HUES48 (cell line): ENCODE measurements around the gene TMA7B.

Experiments
- H3K27ac ChIP-seq: one replicate; pipeline ENCODE4 v1.7.0; 2013; ENCODE audit warnings: low read depth, low read length, inconsistent platforms
- H3K27me3 ChIP-seq: 2 replicates; pipeline ENCODE4 v1.6.1; 2013; ENCODE audit warnings: mild to moderate bottlenecking, low read length; ENCODE audit not compliant: control insufficient read depth, insufficient read depth
- H3K36me3 ChIP-seq: 2 replicates; pipeline ENCODE4 v1.6.1; 2013; ENCODE audit warnings: low read length; ENCODE audit not compliant: control insufficient read depth, insufficient read depth
- H3K4me1 ChIP-seq: 2 replicates; pipeline ENCODE4 v1.6.1; 2013; ENCODE audit warnings: mild to moderate bottlenecking, low read length; ENCODE audit not compliant: control insufficient read depth, insufficient read depth
- H3K4me3 ChIP-seq: 2 replicates; pipeline ENCODE4 v1.5.1; 2013; ENCODE audit warnings: mild to moderate bottlenecking, low read depth, low read length
- H3K9ac ChIP-seq: 2 replicates; pipeline ENCODE4 v1.6.1; 2013; ENCODE audit warnings: mild to moderate bottlenecking, low read depth, low read length, moderate library complexity
- H3K9me3 ChIP-seq: 2 replicates; pipeline ENCODE4 v1.6.1; 2013; ENCODE audit warnings: low read length; ENCODE audit not compliant: control insufficient read depth, insufficient read depth

TMA7B gene

DNA sequence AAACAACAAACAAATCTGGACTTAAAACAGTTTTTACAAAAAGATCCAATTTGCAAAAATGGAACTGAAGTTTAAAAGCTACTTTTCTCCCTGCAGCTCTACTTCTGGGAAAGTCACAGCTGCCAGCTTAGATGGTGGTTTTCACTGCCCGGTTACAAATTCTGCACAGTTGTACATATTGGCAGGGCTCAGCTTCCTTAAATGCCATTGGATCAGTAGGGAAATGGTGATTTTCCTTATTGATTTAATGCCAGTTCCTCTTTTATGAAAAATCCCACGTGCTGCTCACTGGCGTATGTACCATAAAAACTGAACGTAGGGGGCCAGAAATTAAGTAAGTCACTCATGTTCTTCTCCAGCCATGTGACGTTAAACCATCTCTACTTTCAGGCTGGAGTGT lies 36.5 kb upstream of the TMA7B start:
- no peak overlapping the region for H3K27ac ChIP-seq

GRCh38 chr22:39924286-39924685 lies 35.9 kb upstream of the TMA7B start:
- Histone ChIP-seq H3K4me1 (no peaks in the 10 kb centered on the region; the same call in 1 of the 2 replicates), H3K9me3 (no peaks in the 10 kb centered on the region)

More for the DNA sequence above, 36.5 kb upstream of the TMA7B start:
- Histone ChIP-seq H3K4me3 (no peak overlapping the region), H3K4me1 (no peaks in the 10 kb centered on the region; the same call in 1 of the 2 replicates), H3K9ac (no peak overlapping the region), H3K36me3 (no peaks in the 10 kb centered on the region), H3K9me3 (no peaks in the 10 kb centered on the region), H3K27me3 (no peaks in the 10 kb centered on the region)

GRCh38 chr22:39925273-39925672 lies 34.9 kb upstream of the TMA7B start:
- H3K9ac ChIP-seq = no peak overlapping the region
- H3K4me1 ChIP-seq = no peaks in the 10 kb centered on the region; the same call in 1 of the 2 replicates
- no peaks in the 10 kb centered on the region for H3K27me3 ChIP-seq
- no peak overlapping the region for H3K4me3 ChIP-seq
- H3K9me3 ChIP-seq = no peaks in the 10 kb centered on the region
- no peak overlapping the region for H3K27ac ChIP-seq
- no peaks in the 10 kb centered on the region for H3K36me3 ChIP-seq

More at GRCh38 chr22:39924286-39924685, 35.9 kb upstream of the TMA7B start:
- Histone ChIP-seq H3K27me3 (no peaks in the 10 kb centered on the region), H3K36me3 (no peaks in the 10 kb centered on the region), H3K27ac (no peak overlapping the region), H3K9ac (no peak overlapping the region), H3K4me3 (no peak overlapping the region)

GRCh38 chr22:39925909-39926679 lies 34.1 kb upstream of the TMA7B start:
- Histone ChIP-seq H3K9me3 (no peaks in the 10 kb centered on the region), H3K27ac (no peak overlapping the region), H3K27me3 (no peaks in the 10 kb centered on the region), H3K4me1 (no peaks in the 10 kb centered on the region; the same call in 1 of the 2 replicates), H3K9ac (no peak overlapping the region), H3K36me3 (no peaks in the 10 kb centered on the region), H3K4me3 (no peak overlapping the region)

DNA sequence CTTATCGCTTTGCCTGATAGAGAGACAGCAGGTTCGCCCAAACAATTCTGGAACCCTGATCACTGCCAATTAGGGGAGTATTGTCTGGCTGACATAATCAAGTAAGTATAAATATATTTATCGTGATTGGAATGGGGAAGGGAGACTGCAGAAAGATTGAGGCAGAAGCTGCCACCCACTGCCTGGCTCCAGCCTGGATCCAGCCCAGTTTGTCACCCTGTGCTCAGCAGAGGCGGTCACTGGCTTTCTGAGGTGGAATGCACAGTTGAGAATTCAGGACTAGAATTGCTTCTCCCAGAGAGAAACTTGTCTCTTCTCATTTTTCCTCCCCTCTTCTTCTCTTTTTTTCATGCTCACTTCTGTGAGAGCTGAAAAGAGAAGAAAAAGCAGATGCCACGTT lies 33.4 kb upstream of the TMA7B start:
- Histone ChIP-seq H3K4me1 (no peaks in the 10 kb centered on the region; the same call in 1 of the 2 replicates), H3K27me3 (no peaks in the 10 kb centered on the region), H3K36me3 (no peaks in the 10 kb centered on the region), H3K9ac (no peak overlapping the region), H3K4me3 (no peak overlapping the region), H3K9me3 (no peaks in the 10 kb centered on the region), H3K27ac (no peak overlapping the region)

DNA sequence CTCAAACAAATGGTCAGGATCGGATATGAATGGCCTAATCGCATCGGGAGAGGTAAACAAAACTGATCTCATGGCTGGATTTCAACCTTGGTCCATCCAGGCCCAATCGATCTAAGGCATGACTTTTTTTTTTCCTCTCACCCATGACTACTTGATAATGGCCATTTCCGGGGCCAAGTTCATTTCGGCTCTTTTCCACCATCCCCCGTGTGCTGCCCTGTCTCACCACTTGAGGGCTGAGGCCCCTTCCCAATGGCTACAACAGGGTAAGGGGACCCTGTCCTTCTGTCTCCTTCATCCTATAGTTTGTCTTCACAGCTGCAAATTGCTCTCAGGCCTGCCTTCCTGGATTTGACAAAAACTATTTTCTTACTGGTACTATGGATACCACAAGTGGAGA lies 32.7 kb upstream of the TMA7B start:
- Histone ChIP-seq H3K9me3 (no peaks in the 10 kb centered on the region), H3K4me3 (no peak overlapping the region), H3K27ac (no peak overlapping the region), H3K36me3 (no peaks in the 10 kb centered on the region), H3K9ac (no peak overlapping the region), H3K27me3 (no peaks in the 10 kb centered on the region), H3K4me1 (no peaks in the 10 kb centered on the region; the same call in 1 of the 2 replicates)

GRCh38 chr22:39928536-39929520 lies 31.4 kb upstream of the TMA7B start:
- no peaks in the 10 kb centered on the region for H3K36me3 ChIP-seq
- H3K9ac ChIP-seq = no peak overlapping the region
- no peaks in the 10 kb centered on the region for H3K9me3 ChIP-seq
- no peak overlapping the region for H3K27ac ChIP-seq
- peaks cover 7% of the 10 kb centered on the region for H3K4me1 ChIP-seq
- H3K4me3 ChIP-seq = no peak overlapping the region
- no peaks in the 10 kb centered on the region for H3K27me3 ChIP-seq

GRCh38 chr22:39931251-39931650 lies 28.9 kb upstream of the TMA7B start:
- peaks cover 24% of the 10 kb centered on the region for H3K4me1 ChIP-seq
- H3K9me3 ChIP-seq = no peaks in the 10 kb centered on the region
- H3K36me3 ChIP-seq = no peaks in the 10 kb centered on the region
- no peaks in the 10 kb centered on the region for H3K27me3 ChIP-seq
- no peak overlapping the region for H3K4me3 ChIP-seq
- no peak overlapping the region for H3K9ac ChIP-seq
- no peak overlapping the region for H3K27ac ChIP-seq

- Histone ChIP-seq H3K9ac (no peak overlapping the region), H3K36me3 (no peaks in the 10 kb centered on the region), H3K4me1 (peaks cover 31% of the 10 kb centered on the region), H3K9me3 (no peaks in the 10 kb centered on the region), H3K27me3 (no peaks in the 10 kb centered on the region), H3K27ac (no peak overlapping the region), H3K4me3 (no peak overlapping the region)
These were observed 28.0 kb upstream of the TMA7B start for GRCh38 chr22:39932166-39932565.

GRCh38 chr22:39932918-39933649 lies 27.1 kb upstream of the TMA7B start:
- Histone ChIP-seq H3K4me3 (no peak overlapping the region), H3K9me3 (no peaks in the 10 kb centered on the region), H3K27ac (no peak overlapping the region), H3K4me1 (peaks cover 31% of the 10 kb centered on the region), H3K9ac (no peak overlapping the region), H3K36me3 (no peaks in the 10 kb centered on the region), H3K27me3 (no peaks in the 10 kb centered on the region)
